Osteocyte (in vitro differentiated cells): Measurements from ENCODE around the gene PPM1L. TPM values are rescaled to one million over a fixed set of nuclear protein-coding genes. Genes with fewer than 3 reads are reported as not detected.

Experiments used
- DNase-seq: peaks from one replicate; pipeline ENCODE4 v3.0.0; 2021; ENCODE audit warnings: mixed read lengths; ENCODE audit not compliant: unreplicated experiment; ENCODE audit errors: extremely low spot score
- H3K27ac Mint-ChIP-seq: one replicate; pipeline ENCODE4 v1.8.0; 2021; ENCODE audit warnings: mild to moderate bottlenecking, mixed read lengths; ENCODE audit not compliant: unreplicated experiment
- H3K27me3 Mint-ChIP-seq: one replicate; pipeline ENCODE4 v1.8.0; 2021; ENCODE audit warnings: mixed read lengths; ENCODE audit not compliant: unreplicated experiment
- H3K36me3 Mint-ChIP-seq: one replicate; pipeline ENCODE4 v1.8.0; 2021; ENCODE audit warnings: mixed read lengths; ENCODE audit not compliant: unreplicated experiment
- H3K4me1 Mint-ChIP-seq: one replicate; pipeline ENCODE4 v1.8.0; 2021; ENCODE audit warnings: mixed read lengths; ENCODE audit not compliant: unreplicated experiment
- H3K4me3 Mint-ChIP-seq: one replicate; pipeline ENCODE4 v1.8.0; 2021; ENCODE audit warnings: mild to moderate bottlenecking, moderate library complexity, mixed read lengths; ENCODE audit not compliant: unreplicated experiment
- H3K9me3 Mint-ChIP-seq: one replicate; pipeline ENCODE4 v1.8.0; 2021; ENCODE audit warnings: mixed read lengths; ENCODE audit not compliant: unreplicated experiment
- CTCF ChIP-seq: fragments of 200-600 bp; sonication (generic); IDR thresholded peaks from 2 replicates; pipeline ENCODE4 v1.5.0; 2021; ENCODE audit warnings: antibody characterized with exemption, mild to moderate bottlenecking, moderate library complexity
- total RNA-seq: library from RNA; stranded (reverse); gene quantifications from 2 replicates; pipeline ENCODE4 v1.2.1, GENCODE V29; 2021

PPM1L gene
- total RNA-seq, 1 donor from 2014 or later: 9.1 TPM

- Mint-ChIP-seq H3K27me3 (no peaks in the 10 kb centered on the region), H3K9me3 (no peaks in the 10 kb centered on the region), H3K36me3 (no peaks in the 10 kb centered on the region), H3K4me3 (no peak overlapping the region), H3K4me1 (peaks cover 24% of the 10 kb centered on the region), H3K27ac (no peak overlapping the region)
- DNase-seq: no peak
- no peak for TF ChIP-seq CTCF
These were observed 316.7 kb downstream of the PPM1L start for GRCh38 chr3:161072751-161073150.

GRCh38 chr3:161073181-161073580 lies 317.1 kb downstream of the PPM1L start:
- peaks cover 26% of the 10 kb centered on the region for H3K4me1 Mint-ChIP-seq
- H3K9me3 Mint-ChIP-seq: no peaks in the 10 kb centered on the region
- H3K27ac Mint-ChIP-seq: no peak overlapping the region
- no peak for DNase-seq
- TF ChIP-seq CTCF: no peak
- no peak overlapping the region for H3K4me3 Mint-ChIP-seq
- no peaks in the 10 kb centered on the region for H3K36me3 Mint-ChIP-seq
- no peaks in the 10 kb centered on the region for H3K27me3 Mint-ChIP-seq

- no peak overlapping the region for H3K27ac Mint-ChIP-seq
- no peak for TF ChIP-seq CTCF
- H3K4me1 Mint-ChIP-seq: peaks cover 10% of the 10 kb centered on the region
- DNase-seq: no peak
- no peak overlapping the region for H3K4me3 Mint-ChIP-seq
- no peaks in the 10 kb centered on the region for H3K27me3 Mint-ChIP-seq
- no peaks in the 10 kb centered on the region for H3K9me3 Mint-ChIP-seq
- H3K36me3 Mint-ChIP-seq: peaks cover 15% of the 10 kb centered on the region
These were observed 325.6 kb downstream of the PPM1L start for GRCh38 chr3:161081633-161082032.

GRCh38 chr3:161082063-161082462 lies 326.0 kb downstream of the PPM1L start:
- H3K27ac Mint-ChIP-seq: no peak overlapping the region
- H3K4me1 Mint-ChIP-seq: peaks cover 10% of the 10 kb centered on the region
- TF ChIP-seq CTCF: no peak
- H3K36me3 Mint-ChIP-seq: peaks cover 15% of the 10 kb centered on the region
- no peak for DNase-seq
- H3K4me3 Mint-ChIP-seq: no peak overlapping the region
- H3K27me3 Mint-ChIP-seq: no peaks in the 10 kb centered on the region
- no peaks in the 10 kb centered on the region for H3K9me3 Mint-ChIP-seq

GRCh38 chr3:161083131-161083530 lies 327.1 kb downstream of the PPM1L start:
- no peak for DNase-seq
- Mint-ChIP-seq H3K27me3 (no peaks in the 10 kb centered on the region), H3K4me1 (no peaks in the 10 kb centered on the region), H3K36me3 (peaks cover 15% of the 10 kb centered on the region), H3K9me3 (no peaks in the 10 kb centered on the region), H3K4me3 (no peak overlapping the region), H3K27ac (no peak overlapping the region)
- TF ChIP-seq CTCF: no peak
